K562 (cell line): ENCODE data around the gene PKHD1. TPM values are rescaled to one million over a fixed set of nuclear protein-coding genes. Genes with fewer than 3 reads are reported as not detected.

Experiments used
- ATAC-seq: fragments of 200-7000 bp; cut with Tn5 transposase; 3 replicates; pipeline ENCODE4 v1.9.1; 2020; ENCODE audit warnings: moderate library complexity
- BruUV-seq: library from RNA; stranded (reverse); fragments of 400-500 nt; replicated peaks from 2 replicates; lab custom pipeline; 2021; lab: Mats Ljungman, UMichigan
- CTCF ChIA-PET: fragments of 300-600 bp; formaldehyde crosslinking; extraction: SDS; loops from one replicate; lab custom pipeline; 2021; ENCODE audit warnings: low intra/inter-chr PET ratio; lab: Yijun Ruan, JAX
- POLR2A ChIA-PET: fragments of 300-600, 350-650 bp; sonication (Branson Sonifier 250); formaldehyde crosslinking; extraction: SDS; loops from one replicate; lab custom pipeline; 2021; ENCODE audit warnings: antibody characterized with exemption, inconsistent platforms; lab: Yijun Ruan, JAX
- DNase-seq, 4 experiments: peaks; one replicate each; pipeline versions ENCODE4 v3.0.0 to v3.0.0-alpha.2; 2011 to 2018; ENCODE audit warnings: low spot score in 3 of 4, mixed read lengths in 3 of 4; ENCODE audit errors: extremely low read depth in 1 of 4
- FAIRE-seq: peaks from 2 replicates; lab custom pipeline; 2011; peaks lifted over from hg19 to GRCh38; lab: Jason Lieb, UNC
- H2AFZ ChIP-seq: 2 replicates; pipeline ENCODE4 v1.6.0; 2011; ENCODE audit warnings: low read depth, low read length, control low read depth, inconsistent platforms
- H3K27ac ChIP-seq: fragments of 200-600 bp; 3 replicates; pipeline ENCODE4 v1.8.0; 2011; ENCODE audit warnings: low read depth, mild to moderate bottlenecking, control low read depth, inconsistent platforms, low read length, moderate library complexity, mixed read lengths; ENCODE audit errors: extremely low read depth
- H3K27me3 ChIP-seq, 2 experiments: fragments of 300-600 bp in 1 of 2; 2 replicates in 1 of 2; 3 replicates in 1 of 2; pipeline versions ENCODE4 v1.6.0 to v1.8.0; 2011; ENCODE audit warnings: inconsistent platforms in 2 of 2, low read length in 2 of 2, mild to moderate bottlenecking in 1 of 2, mixed read lengths in 1 of 2, moderate library complexity in 1 of 2; ENCODE audit not compliant: control insufficient read depth in 2 of 2, insufficient read depth in 2 of 2
- H3K36me3 ChIP-seq: fragments of 300-600 bp; 3 replicates; pipeline ENCODE4 v1.8.0; 2011; ENCODE audit warnings: mild to moderate bottlenecking, low read length, inconsistent platforms; ENCODE audit not compliant: control insufficient read depth, insufficient read depth
- H3K4me1 ChIP-seq, 2 experiments: fragments of 200-600 bp in 1 of 2; replicated peaks in 1 of 2; 2 replicates in 1 of 2; 3 replicates in 1 of 2; pipeline versions ENCODE4 v1.5.1 to v1.8.0; 2011; ENCODE audit warnings: inconsistent platforms in 2 of 2, low read length in 2 of 2, mild to moderate bottlenecking in 1 of 2, mixed read lengths in 1 of 2, moderate library complexity in 1 of 2; ENCODE audit not compliant: control insufficient read depth in 2 of 2, insufficient read depth in 2 of 2
- H3K4me2 ChIP-seq: 2 replicates; pipeline ENCODE4 v1.6.1; 2011; ENCODE audit warnings: low read length, control low read depth, inconsistent platforms, mixed read lengths; ENCODE audit not compliant: insufficient read depth
- H3K4me3 ChIP-seq: fragments of 200-600 bp; sonication (generic), shearing (Covaris generic); 2 replicates; pipeline ENCODE4 v1.5.1; 2016; ENCODE audit warnings: control low read depth, inconsistent platforms
- H3K79me2 ChIP-seq: fragments of 200-600 bp; 3 replicates; pipeline ENCODE4 v1.8.0; 2011; ENCODE audit warnings: low read length, inconsistent platforms; ENCODE audit not compliant: control insufficient read depth, insufficient read depth
- H3K9ac ChIP-seq, 2 experiments: 2 replicates each; pipeline versions ENCODE4 v1.6.0 to v1.6.1; 2011; ENCODE audit warnings: low read depth in 2 of 2, low read length in 2 of 2, control low read depth in 1 of 2, inconsistent platforms in 1 of 2, mild to moderate bottlenecking in 1 of 2, mixed read lengths in 1 of 2; ENCODE audit not compliant: insufficient read depth in 1 of 2
- H3K9me1 ChIP-seq: one replicate; pipeline ENCODE4 v1.6.0; 2011; ENCODE audit warnings: inconsistent platforms, mild to moderate bottlenecking, low read length, moderate library complexity; ENCODE audit not compliant: control insufficient read depth, insufficient read depth
- H3K9me3 ChIP-seq: replicated peaks from 2 replicates; pipeline ENCODE4 v1.5.1; 2011; ENCODE audit warnings: low read depth, low read length, inconsistent platforms; ENCODE audit not compliant: control insufficient read depth, insufficient read depth
- H4K20me1 ChIP-seq: replicated peaks from 2 replicates; pipeline ENCODE4 v1.6.1; 2011; ENCODE audit warnings: low read length, inconsistent platforms, mixed read lengths; ENCODE audit not compliant: control insufficient read depth, insufficient read depth
- BCOR ChIP-seq: fragments of 450-650 bp; IDR thresholded peaks from 2 replicates; pipeline ENCODE4 v1.6.1; 2016
- CBX1 ChIP-seq: sonication (generic); IDR thresholded peaks from 2 replicates; pipeline ENCODE4 v1.6.1; 2016; ENCODE audit warnings: antibody characterized with exemption, low read depth, mild to moderate bottlenecking
- ETV1 ChIP-seq: fragments of 450-650 bp; conservative IDR thresholded peaks from 2 replicates; pipeline ENCODE4 v1.6.1; 2016; ENCODE audit warnings: missing genetic modification characterization, control low read depth, low read depth, missing compliant biosample characterization
- MIER1 ChIP-seq: fragments of 450-650 bp; IDR thresholded peaks from 2 replicates; pipeline ENCODE4 v1.6.1; 2016; ENCODE audit warnings: antibody characterized with exemption, mild to moderate bottlenecking, low read depth
- RBM25 ChIP-seq: fragments of 200-400 bp; formaldehyde crosslinking; IDR thresholded peaks from 2 replicates; pipeline ENCODE4 v1.6.1; 2018; ENCODE audit warnings: low read length, low read depth, moderate library complexity; ENCODE audit not compliant: severe bottlenecking
- TAF7 ChIP-seq: fragments of 450-650 bp; IDR thresholded peaks from 2 replicates; pipeline ENCODE4 v1.6.1; 2016; ENCODE audit warnings: missing genetic modification characterization, missing compliant biosample characterization
- XRCC4 ChIP-seq: IDR thresholded peaks from one replicate; pipeline ENCODE4 v1.6.1; 2011; ENCODE audit not compliant: insufficient read depth, insufficient read length; ENCODE audit errors: extremely low read depth
- ZBED1 ChIP-seq: IDR thresholded peaks from 2 replicates; pipeline ENCODE4 v1.6.1; 2014
- ZFP1 ChIP-seq: fragments of 450-650 bp; formaldehyde crosslinking; IDR thresholded peaks from 2 replicates; pipeline ENCODE4 v1.4.0; 2020; ENCODE audit warnings: mild to moderate bottlenecking, mixed read lengths
- ZNF224 ChIP-seq: sonication (generic); formaldehyde crosslinking; IDR thresholded peaks from 2 replicates; pipeline ENCODE4 v1.8.0; 2022; ENCODE audit warnings: mild to moderate bottlenecking, missing genetic modification reagents
- ZNF75A ChIP-seq: fragments of 450-650 bp; formaldehyde crosslinking; IDR thresholded peaks from 2 replicates; pipeline ENCODE4 v1.4.0; 2020; ENCODE audit warnings: mild to moderate bottlenecking
- in situ Hi-C: fragments of 300-500 bp; cut with MboI; formaldehyde crosslinking; loops from 4 replicates; pipeline ENCODE4 v1.15.0; 2018; ENCODE audit warnings: inconsistent platforms, mixed read lengths
- intact Hi-C: fragments of 100-400 bp; cut with micrococcal nuclease; formaldehyde crosslinking; loops from 2 replicates; pipeline ENCODE4 v1.14.2; 2022
- polyA plus RNA-seq, 8 experiments: library from polyadenylated mRNA; depleted of rRNA in 4 of 8; stranded (reverse) in 5 of 8; unstranded in 3 of 8; fragments of >200 nt; fragmentation: Nextera tagmentation in 2 of 8; fragmentation: Illumina TruSeq in 1 of 8; extraction: Ambion mirVana in 2 of 8; extraction: Trizol in 1 of 8; gene quantifications; 2 replicates each; pipeline versions ENCODE4 v1.2.1 to v1.2.3, GENCODE V29; 2011 to 2014; ENCODE audit warnings: inconsistent platforms in 1 of 8, missing spikeins in 1 of 8
- total RNA-seq, 7 experiments: library from RNA; depleted of rRNA in 6 of 7; stranded (reverse); fragments of >200 nt in 6 of 7; fragmentation: Illumina TruSeq in 2 of 7; extraction: Trizol in 2 of 7; gene quantifications; 2 replicates each; pipeline versions ENCODE4 v1.2.1 to v1.2.3, GENCODE V29; 2011 to 2021; ENCODE audit warnings: low replicate concordance in 1 of 7
- TF ChIP-seq, protein P1 (sequence below), 2 experiments: IDR thresholded peaks in 1 of 2; conservative IDR thresholded peaks in 1 of 2; 2 replicates each; pipeline ENCODE4 v1.6.1; 2016; ENCODE audit warnings: low read depth in 2 of 2, mild to moderate bottlenecking in 1 of 2, missing compliant biosample characterization in 1 of 2, missing genetic modification characterization in 1 of 2, moderate library complexity in 1 of 2
- TF ChIP-seq, protein P2 (sequence below): fragments of 450-650 bp; IDR thresholded peaks from 2 replicates; pipeline ENCODE4 v1.6.1; 2016; ENCODE audit warnings: missing biosample characterization, missing genetic modification characterization
- TF ChIP-seq, protein P3 (sequence below): fragments of 250-450 bp; sonication (Bioruptor Pico); IDR thresholded peaks from 2 replicates; pipeline ENCODE4 v1.8.0; 2021; ENCODE audit warnings: mild to moderate bottlenecking, moderate library complexity
- TF ChIP-seq, protein P4 (sequence below): fragments of 250-450 bp; sonication (Bioruptor Pico); IDR thresholded peaks from 2 replicates; pipeline ENCODE4 v1.8.0; 2021; ENCODE audit warnings: borderline replicate concordance, mild to moderate bottlenecking, moderate library complexity; ENCODE audit not compliant: poor library complexity, severe bottlenecking

The PKHD1 gene
- total and polyA plus RNA-seq, 9 of the 15 experiments (the other 6 are each of a cell fraction or from before 2014, with no cell fraction given): 0.01 to 0.04 (median 0.01) TPM; not detected in 6

DNA sequence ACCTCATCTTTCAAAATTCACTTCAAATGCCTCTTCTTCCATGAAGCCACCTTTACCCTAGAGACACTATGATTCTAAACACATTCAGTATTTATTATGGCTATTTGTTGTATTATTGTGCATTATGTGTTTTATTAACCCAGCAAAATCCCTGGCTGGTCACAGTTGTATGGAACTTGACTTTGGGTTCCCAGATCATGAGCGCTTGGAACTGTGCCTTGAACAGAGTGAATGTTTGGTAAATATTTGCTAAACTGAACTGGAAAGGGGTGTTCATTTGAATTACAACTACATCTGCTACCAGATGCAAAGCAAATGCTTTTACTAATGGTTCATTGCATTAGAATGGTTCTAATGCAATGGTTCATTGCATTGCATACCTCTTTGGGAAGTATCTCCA lies 259.8 kb downstream of the PKHD1 start (continued):
- TF ChIP-seq ETV1 (tag) (no peak), TAF7 (tag) (no peak), RBM25 (no peak)
- TF ChIP-seq, protein P1, sequence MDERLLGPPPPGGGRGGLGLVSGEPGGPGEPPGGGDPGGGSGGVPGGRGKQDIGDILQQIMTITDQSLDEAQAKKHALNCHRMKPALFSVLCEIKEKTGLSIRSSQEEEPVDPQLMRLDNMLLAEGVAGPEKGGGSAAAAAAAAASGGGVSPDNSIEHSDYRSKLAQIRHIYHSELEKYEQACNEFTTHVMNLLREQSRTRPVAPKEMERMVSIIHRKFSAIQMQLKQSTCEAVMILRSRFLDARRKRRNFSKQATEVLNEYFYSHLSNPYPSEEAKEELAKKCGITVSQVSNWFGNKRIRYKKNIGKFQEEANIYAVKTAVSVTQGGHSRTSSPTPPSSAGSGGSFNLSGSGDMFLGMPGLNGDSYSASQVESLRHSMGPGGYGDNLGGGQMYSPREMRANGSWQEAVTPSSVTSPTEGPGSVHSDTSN (CRISPR knock-in tag; IDR thresholded peaks at IDR 0.05; ENCODE audit: low read depth): no peak
- TF ChIP-seq, protein P1 (tag; conservative IDR thresholded peaks at IDR 0.05; ENCODE audit: low read depth): no peak

DNA sequence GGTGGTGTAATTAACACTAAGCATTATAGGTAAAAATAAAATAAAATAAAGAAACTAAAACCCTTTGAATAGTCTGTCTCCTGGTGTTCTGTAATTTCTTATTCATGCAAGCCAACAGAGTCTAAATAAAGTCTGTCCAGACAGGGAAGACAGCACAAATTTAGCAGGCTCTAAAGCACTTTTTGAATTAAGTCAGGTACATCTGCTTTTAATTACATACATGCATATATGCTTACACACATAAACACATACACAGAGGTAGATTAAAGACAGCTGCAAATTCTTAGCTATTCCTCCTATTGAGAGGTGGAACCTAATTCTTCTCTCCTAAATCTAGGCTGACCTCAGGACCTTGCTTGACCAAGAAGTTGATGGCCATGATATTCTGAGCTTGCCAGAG lies 262.5 kb downstream of the PKHD1 start:
- no peaks in the 10 kb centered on the region for H3K4me1 ChIP-seq
- POLR2A ChIA-PET: no interaction called here
- TF ChIP-seq ZFP1: no peak
- TF ChIP-seq, protein P2, sequence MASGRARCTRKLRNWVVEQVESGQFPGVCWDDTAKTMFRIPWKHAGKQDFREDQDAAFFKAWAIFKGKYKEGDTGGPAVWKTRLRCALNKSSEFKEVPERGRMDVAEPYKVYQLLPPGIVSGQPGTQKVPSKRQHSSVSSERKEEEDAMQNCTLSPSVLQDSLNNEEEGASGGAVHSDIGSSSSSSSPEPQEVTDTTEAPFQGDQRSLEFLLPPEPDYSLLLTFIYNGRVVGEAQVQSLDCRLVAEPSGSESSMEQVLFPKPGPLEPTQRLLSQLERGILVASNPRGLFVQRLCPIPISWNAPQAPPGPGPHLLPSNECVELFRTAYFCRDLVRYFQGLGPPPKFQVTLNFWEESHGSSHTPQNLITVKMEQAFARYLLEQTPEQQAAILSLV: no peak
- no peak for TF ChIP-seq ZNF224 (CRISPR knock-in tag)
- no peak for TF ChIP-seq ZNF75A (CRISPR knock-in tag)
- no peak for TF ChIP-seq XRCC4
- TF ChIP-seq BCOR: no peak
- TF ChIP-seq ZBED1: no peak
- TF ChIP-seq, protein P3, sequence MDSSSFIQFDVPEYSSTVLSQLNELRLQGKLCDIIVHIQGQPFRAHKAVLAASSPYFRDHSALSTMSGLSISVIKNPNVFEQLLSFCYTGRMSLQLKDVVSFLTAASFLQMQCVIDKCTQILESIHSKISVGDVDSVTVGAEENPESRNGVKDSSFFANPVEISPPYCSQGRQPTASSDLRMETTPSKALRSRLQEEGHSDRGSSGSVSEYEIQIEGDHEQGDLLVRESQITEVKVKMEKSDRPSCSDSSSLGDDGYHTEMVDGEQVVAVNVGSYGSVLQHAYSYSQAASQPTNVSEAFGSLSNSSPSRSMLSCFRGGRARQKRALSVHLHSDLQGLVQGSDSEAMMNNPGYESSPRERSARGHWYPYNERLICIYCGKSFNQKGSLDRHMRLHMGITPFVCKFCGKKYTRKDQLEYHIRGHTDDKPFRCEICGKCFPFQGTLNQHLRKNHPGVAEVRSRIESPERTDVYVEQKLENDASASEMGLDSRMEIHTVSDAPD (CRISPR knock-in tag): no peak
- no peak for TF ChIP-seq CBX1
- TF ChIP-seq, protein P4, sequence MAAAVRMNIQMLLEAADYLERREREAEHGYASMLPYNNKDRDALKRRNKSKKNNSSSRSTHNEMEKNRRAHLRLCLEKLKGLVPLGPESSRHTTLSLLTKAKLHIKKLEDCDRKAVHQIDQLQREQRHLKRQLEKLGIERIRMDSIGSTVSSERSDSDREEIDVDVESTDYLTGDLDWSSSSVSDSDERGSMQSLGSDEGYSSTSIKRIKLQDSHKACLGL (CRISPR knock-in tag): no peak
- TF ChIP-seq MIER1: no peak

More for the DNA sequence above, 262.5 kb downstream of the PKHD1 start:
- no peaks in the 10 kb centered on the region for H4K20me1 ChIP-seq
- no TSS peak for BruUV-seq
- no peak overlapping the region for H3K9ac ChIP-seq
- intact Hi-C loops: no loop called here
- no peak for DNase-seq
- H3K27me3 ChIP-seq: no peaks in the 10 kb centered on the region
- no peaks in the 10 kb centered on the region for H3K36me3 ChIP-seq
- no peak overlapping the region for H3K4me3 ChIP-seq
- H3K27ac ChIP-seq: no peak overlapping the region
- no peaks in the 10 kb centered on the region for H3K9me3 ChIP-seq
- H3K79me2 ChIP-seq: no peaks in the 10 kb centered on the region
- no peak for ATAC-seq
- H2AFZ ChIP-seq: no peak overlapping the region
- no peaks in the 10 kb centered on the region for H3K9me1 ChIP-seq
- in situ Hi-C loops: no loop called here
- FAIRE-seq: no peak
- H3K4me2 ChIP-seq: no peak overlapping the region
- CTCF ChIA-PET: no interaction called here
